Breast epithelium (tissue), 4 donors: Measurements from ENCODE around the gene RSKR. TPM values are rescaled to one million over a fixed set of nuclear protein-coding genes. Genes with fewer than 3 reads are reported as not detected.
A peak's percentile ranks its signal among the peaks of the same experiment; 100 is the strongest.

ENCODE experiments used
- DNase-seq, 2 donors: peaks; one replicate each; pipeline ENCODE4 v3.0.0-alpha.2; 2019; ENCODE audit warnings: low spot score in 2 of 2
- H3K27ac ChIP-seq, 2 donors: fragments of 200-600 bp; sonication (generic) in 1 of 2; one replicate each; pipeline ENCODE4 v1.5.1; 2016 to 2019; ENCODE audit warnings: mild to moderate bottlenecking in 1 of 2
- H3K27me3 ChIP-seq, 2 donors: fragments of 200-600 bp; sonication (generic) in 1 of 2; one replicate each; pipeline versions ENCODE4 v1.5.1 to v1.6.0; 2017 to 2019; ENCODE audit warnings: control low read depth in 1 of 2, mild to moderate bottlenecking in 1 of 2
- H3K36me3 ChIP-seq: fragments of 200-600 bp; one replicate; pipeline ENCODE4 v1.5.1; 2019
- H3K4me1 ChIP-seq, 2 donors: fragments of 200-600 bp; sonication (generic); one replicate each; pipeline ENCODE4 v1.5.1; 2016 to 2019; ENCODE audit warnings: control low read depth in 1 of 2
- H3K4me3 ChIP-seq, 3 donors: fragments of 200-600 bp; sonication (generic); 1 replicate in 2 of 3; 2 replicates in 1 of 3; pipeline ENCODE4 v1.5.1; 2016 to 2019; ENCODE audit warnings: mild to moderate bottlenecking in 3 of 3, moderate library complexity in 2 of 3
- H3K9me3 ChIP-seq, 2 donors: fragments of 200-600 bp; sonication (generic) in 1 of 2; one replicate each; pipeline ENCODE4 v1.5.1; 2016 to 2019; ENCODE audit warnings: control low read depth in 1 of 2
- POLR2A ChIP-seq: fragments of 450-650 bp; IDR thresholded peaks from one replicate; pipeline ENCODE4 v1.6.1; 2016; ENCODE audit warnings: antibody characterized with exemption, mild to moderate bottlenecking, moderate library complexity
- POLR2AphosphoS5 ChIP-seq, 3 donors: sonication (generic); formaldehyde crosslinking; IDR thresholded peaks; one replicate each; pipeline ENCODE4 v1.6.1; 2017; ENCODE audit warnings: antibody characterized with exemption in 3 of 3
- intact Hi-C: fragments of 100-400 bp; cut with DNase I; formaldehyde crosslinking; loops from one replicate; pipeline ENCODE4 v1.15.1; 2023; ENCODE audit warnings: low total_unique reads
- total RNA-seq, 3 donors: library from RNA; depleted of rRNA; stranded (reverse); fragments of >200 nt; gene quantifications; one replicate each; pipeline ENCODE4 v1.1.0, GENCODE V29; 2016
- TF ChIP-seq, protein P1 (sequence below), 3 donors: fragments of 450-650 bp; IDR thresholded peaks; one replicate each; pipeline ENCODE4 v1.5.1; 2016 to 2017; ENCODE audit warnings: antibody characterized with exemption in 3 of 3, mild to moderate bottlenecking in 3 of 3, moderate library complexity in 3 of 3

The RSKR gene
- total RNA-seq, 3 donors from 2014 or later = 9.3 to 11.1 (median 11.0) TPM

DNA sequence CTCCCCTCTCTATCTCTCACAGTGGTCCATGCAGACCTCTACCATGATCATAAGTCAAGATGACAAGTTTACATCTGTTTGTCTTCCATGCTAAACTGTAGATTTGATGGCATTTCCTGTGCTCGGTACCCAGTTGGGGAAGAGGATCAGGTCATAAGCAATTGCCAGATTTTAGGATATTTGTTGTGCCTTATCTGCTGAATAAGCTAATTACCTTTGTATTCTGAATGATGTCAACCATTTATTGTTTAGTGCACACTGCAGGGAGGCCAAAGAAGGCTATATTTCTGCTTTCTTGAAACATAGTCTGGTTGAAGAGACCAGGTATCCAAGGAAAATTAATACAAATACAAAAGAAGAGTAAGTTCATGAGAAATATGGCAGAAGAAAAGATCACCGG lies 31.5 kb downstream of the RSKR start:
- Histone ChIP-seq H3K27me3 (no peaks in the 10 kb centered on the region), H3K4me1 (no peaks in the 10 kb centered on the region), H3K4me3 (no peak overlapping the region), H3K36me3 (no peaks in the 10 kb centered on the region), H3K9me3 (no peaks in the 10 kb centered on the region), H3K27ac (no peak overlapping the region)
- TF ChIP-seq POLR2AphosphoS5 (IDR thresholded peaks at IDR 0.05) (no peak), POLR2A (no peak)
- TF ChIP-seq, protein P1, sequence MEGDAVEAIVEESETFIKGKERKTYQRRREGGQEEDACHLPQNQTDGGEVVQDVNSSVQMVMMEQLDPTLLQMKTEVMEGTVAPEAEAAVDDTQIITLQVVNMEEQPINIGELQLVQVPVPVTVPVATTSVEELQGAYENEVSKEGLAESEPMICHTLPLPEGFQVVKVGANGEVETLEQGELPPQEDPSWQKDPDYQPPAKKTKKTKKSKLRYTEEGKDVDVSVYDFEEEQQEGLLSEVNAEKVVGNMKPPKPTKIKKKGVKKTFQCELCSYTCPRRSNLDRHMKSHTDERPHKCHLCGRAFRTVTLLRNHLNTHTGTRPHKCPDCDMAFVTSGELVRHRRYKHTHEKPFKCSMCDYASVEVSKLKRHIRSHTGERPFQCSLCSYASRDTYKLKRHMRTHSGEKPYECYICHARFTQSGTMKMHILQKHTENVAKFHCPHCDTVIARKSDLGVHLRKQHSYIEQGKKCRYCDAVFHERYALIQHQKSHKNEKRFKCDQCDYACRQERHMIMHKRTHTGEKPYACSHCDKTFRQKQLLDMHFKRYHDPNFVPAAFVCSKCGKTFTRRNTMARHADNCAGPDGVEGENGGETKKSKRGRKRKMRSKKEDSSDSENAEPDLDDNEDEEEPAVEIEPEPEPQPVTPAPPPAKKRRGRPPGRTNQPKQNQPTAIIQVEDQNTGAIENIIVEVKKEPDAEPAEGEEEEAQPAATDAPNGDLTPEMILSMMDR (IDR thresholded peaks at IDR 0.05) = no peak
- DNase-seq = no peak
- intact Hi-C loops = no loop called here

- TF ChIP-seq, protein P1 (IDR thresholded peaks at IDR 0.05) = no peak
- TF ChIP-seq POLR2A = no peak
- TF ChIP-seq POLR2AphosphoS5 (IDR thresholded peaks at IDR 0.05) = no peak
- DNase-seq = no peak
- Histone ChIP-seq H3K27me3 (no peaks in the 10 kb centered on the region), H3K4me1 (no peaks in the 10 kb centered on the region), H3K4me3 (no peak overlapping the region), H3K9me3 (no peaks in the 10 kb centered on the region), H3K36me3 (no peaks in the 10 kb centered on the region), H3K27ac (no peak overlapping the region)
- intact Hi-C loops = no loop called here
Measured at GRCh38 chr17:28580959-28581358, 33.0 kb downstream of the RSKR start.

DNA sequence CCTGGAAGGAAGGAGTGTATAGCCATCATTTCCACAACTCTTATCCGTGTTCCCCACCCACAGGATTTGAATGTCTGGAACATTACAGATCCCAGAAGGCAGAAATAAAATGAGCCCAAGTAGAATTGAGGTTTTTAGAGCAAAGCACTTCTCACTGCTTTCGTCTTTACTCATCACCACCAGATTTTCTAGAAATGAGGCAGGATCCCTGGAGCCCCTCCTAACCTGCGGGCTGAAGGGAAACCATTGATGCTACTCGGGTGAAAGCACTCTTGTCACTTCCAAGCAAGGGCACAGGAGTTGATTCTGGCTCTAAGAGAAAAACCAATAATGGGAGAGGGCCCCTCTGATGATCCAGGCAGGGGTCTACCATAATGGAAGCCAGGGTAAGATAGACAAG lies 34.5 kb downstream of the RSKR start:
- TF ChIP-seq, protein P1 (IDR thresholded peaks at IDR 0.05) = no peak
- TF ChIP-seq POLR2A (no peak), POLR2AphosphoS5 (IDR thresholded peaks at IDR 0.05) (no peak)
- Histone ChIP-seq H3K4me3 (no peak overlapping the region), H3K9me3 (no peaks in the 10 kb centered on the region), H3K36me3 (no peaks in the 10 kb centered on the region), H3K4me1 (no peaks in the 10 kb centered on the region), H3K27ac (no peak overlapping the region), H3K27me3 (no peaks in the 10 kb centered on the region)
- DNase-seq = no peak
- intact Hi-C loops = no loop called here

GRCh38 chr17:28578246-28579195 lies 35.5 kb downstream of the RSKR start:
- no peaks in the 10 kb centered on the region for H3K4me1 ChIP-seq
- H3K4me3 ChIP-seq = no peak overlapping the region
- intact Hi-C loops = no loop called here
- H3K27ac ChIP-seq = no peak overlapping the region
- no peak for DNase-seq
- no peaks in the 10 kb centered on the region for H3K27me3 ChIP-seq
- H3K36me3 ChIP-seq = no peaks in the 10 kb centered on the region
- TF ChIP-seq POLR2A (no peak), POLR2AphosphoS5 (IDR thresholded peaks at IDR 0.05) (no peak)
- TF ChIP-seq, protein P1 (IDR thresholded peaks at IDR 0.05) = no peak
- H3K9me3 ChIP-seq = no peaks in the 10 kb centered on the region

DNA sequence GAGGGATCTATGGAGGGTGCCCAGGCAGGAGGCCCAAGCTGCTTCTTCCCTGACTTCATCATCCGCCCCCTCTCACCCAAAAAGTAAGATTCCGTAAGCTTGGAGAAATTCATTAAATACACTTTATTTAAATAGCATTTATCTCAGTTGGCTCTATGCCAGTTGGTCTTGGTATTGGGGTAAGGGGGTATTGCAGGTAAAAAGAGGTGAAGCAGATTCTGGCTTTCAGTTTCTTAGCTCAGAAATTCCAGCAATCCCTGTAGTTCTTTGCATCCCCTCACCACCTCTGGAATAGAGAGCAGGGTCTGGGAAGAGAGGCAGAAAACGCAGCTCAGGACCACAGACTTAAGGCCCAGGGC lies 36.5 kb downstream of the RSKR start:
- Histone ChIP-seq H3K36me3 (no peaks in the 10 kb centered on the region), H3K27me3 (no peaks in the 10 kb centered on the region), H3K9me3 (no peaks in the 10 kb centered on the region), H3K4me1 (no peaks in the 10 kb centered on the region), H3K4me3 (peak overlapping the region in 1 of 3 donors; percentile 64), H3K27ac (peak overlapping the region; percentile 56 to 76)
- DNase-seq = no peak
- intact Hi-C loops = no loop called here
- TF ChIP-seq POLR2AphosphoS5 (IDR thresholded peaks at IDR 0.05) = no peak
- TF ChIP-seq, protein P1 (IDR thresholded peaks at IDR 0.05) = no peak
- no peak for TF ChIP-seq POLR2A
